Umbilical cord (tissue), 1 donor: ENCODE measurements around the gene SFT2D2. TPM values are rescaled to one million over a fixed set of nuclear protein-coding genes. Genes with fewer than 3 reads are reported as not detected.

ENCODE experiments used
- total RNA-seq: library from RNA; depleted of rRNA; stranded (reverse); fragments of >200 nt; gene quantifications from one replicate; pipeline ENCODE4 v1.2.3, GENCODE V29; 2014; ENCODE audit warnings: low replicate concordance; ENCODE audit not compliant: insufficient read depth

The SFT2D2 gene
- total RNA-seq, 1 donor from 2014 or later, result 26.7 TPM

Other genes with a start within 250 kb of the SFT2D2 start
- gene GPR161, start 89.1 kb upstream of the SFT2D2 start, total RNA-seq, result 20.0 TPM
- gene TIPRL, start 47.0 kb upstream of the SFT2D2 start, total RNA-seq, result 46.0 TPM
- gene TBX19, start 54.9 kb downstream of the SFT2D2 start, total RNA-seq, result 0.72 TPM